Gastroesophageal sphincter (tissue), 4 donors: Measurements from ENCODE around the gene OSR1. TPM values are rescaled to one million over a fixed set of nuclear protein-coding genes. Genes with fewer than 3 reads are reported as not detected.

Experiments used
- ATAC-seq: fragments of 150-250 bp; one replicate; pipeline ENCODE4 v1.9.1; 2016; ENCODE audit warnings: mild to moderate bottlenecking, moderate library complexity
- H3K27ac ChIP-seq, 4 donors: fragments of 200-600 bp; sonication (generic) in 3 of 4; 1 replicate in 3 of 4; 2 replicates in 1 of 4; pipeline ENCODE4 v1.5.1; 2016 to 2019
- H3K27me3 ChIP-seq: fragments of 200-600 bp; sonication (generic); one replicate; pipeline ENCODE4 v1.5.1; 2019
- H3K36me3 ChIP-seq, 2 donors: fragments of 200-600 bp; sonication (generic); one replicate each; pipeline ENCODE4 v1.5.1; 2019; ENCODE audit warnings: control low read depth in 1 of 2
- H3K4me1 ChIP-seq, 3 donors: fragments of 200-600 bp; sonication (generic); 1 replicate in 2 of 3; 2 replicates in 1 of 3; pipeline ENCODE4 v1.5.1; 2016 to 2019; ENCODE audit warnings: control low read depth in 2 of 3
- H3K4me3 ChIP-seq, 2 donors: fragments of 200-600 bp; sonication (generic); one replicate each; pipeline ENCODE4 v1.5.1; 2019; ENCODE audit warnings: mild to moderate bottlenecking in 1 of 2, moderate library complexity in 1 of 2
- H3K9me3 ChIP-seq, 3 donors: fragments of 200-600 bp; sonication (generic); one replicate each; pipeline ENCODE4 v1.5.1; 2017 to 2019; ENCODE audit warnings: control low read depth in 2 of 3
- CTCF ChIP-seq, 4 experiments: fragments of 200-600 bp in 2 of 4; fragments of 450-650 bp in 2 of 4; sonication (generic) in 1 of 4; IDR thresholded peaks; one replicate each; pipeline ENCODE4 v1.5.1; 2017 to 2019; ENCODE audit warnings: antibody characterized with exemption in 4 of 4, mild to moderate bottlenecking in 2 of 4, moderate library complexity in 2 of 4
- EP300 ChIP-seq: sonication (generic); formaldehyde crosslinking; IDR thresholded peaks from one replicate; pipeline ENCODE4 v1.6.1; 2017; ENCODE audit warnings: antibody characterized with exemption, mild to moderate bottlenecking
- POLR2A ChIP-seq, 2 donors: fragments of 450-650 bp; IDR thresholded peaks; one replicate each; pipeline ENCODE4 v1.6.1; 2017; ENCODE audit warnings: antibody characterized with exemption in 2 of 2, mild to moderate bottlenecking in 2 of 2, moderate library complexity in 1 of 2
- POLR2AphosphoS5 ChIP-seq: sonication (generic); formaldehyde crosslinking; IDR thresholded peaks from one replicate; pipeline ENCODE4 v1.6.1; 2017; ENCODE audit warnings: antibody characterized with exemption
- WGBS, 2 donors: methylation state at CpG; one replicate each; pipeline ENCODE4 v1.1.5; 2018; ENCODE audit warnings: low coverage in 1 of 2; 5-methylcytosine and 5-hydroxymethylcytosine counted together
- total RNA-seq, 4 donors: library from RNA; depleted of rRNA; stranded (reverse); fragments of >200 nt; gene quantifications; one replicate each; pipeline ENCODE4 v1.1.0, GENCODE V29; 2016

Gene OSR1
- total RNA-seq, 4 donors from 2014 or later = 30.7 to 75.0 (median 50.7) TPM

GRCh38 chr2:19331450-19331849 is 27.0 kb downstream of the OSR1 start:
- no peak for ATAC-seq
- TF ChIP-seq EP300 (no peak), CTCF (IDR thresholded peaks at IDR 0.05) (no peak), POLR2AphosphoS5 (no peak), POLR2A (IDR thresholded peaks at IDR 0.05) (no peak)
- Histone ChIP-seq H3K9me3 (no peaks in the 10 kb centered on the region), H3K4me3 (no peak overlapping the region), H3K27ac (no peak overlapping the region), H3K27me3 (no peaks in the 10 kb centered on the region), H3K4me1 (no peaks in the 10 kb centered on the region), H3K36me3 (no peaks in the 10 kb centered on the region)

- no peak for ATAC-seq
- WGBS, 2 donors = 78 to 95% methylated on average over 4 to 5 of the region's 5 CpGs
Observed at GRCh38 chr2:19330436-19330835, 28.0 kb downstream of the OSR1 start.

GRCh38 chr2:19329445-19329844 is 29.0 kb downstream of the OSR1 start:
- no peaks in the 10 kb centered on the region for H3K36me3 ChIP-seq
- no peaks in the 10 kb centered on the region for H3K27me3 ChIP-seq
- no peak for ATAC-seq
- no peaks in the 10 kb centered on the region for H3K4me1 ChIP-seq
- H3K27ac ChIP-seq = no peak overlapping the region
- no peaks in the 10 kb centered on the region for H3K9me3 ChIP-seq
- 22 to 37% methylated on average over 2 of the region's 2 CpGs for WGBS, 2 donors
- no peak overlapping the region for H3K4me3 ChIP-seq
- TF ChIP-seq CTCF (IDR thresholded peaks at IDR 0.05) (no peak), EP300 (no peak), POLR2A (IDR thresholded peaks at IDR 0.05) (no peak), POLR2AphosphoS5 (no peak)

More at GRCh38 chr2:19330436-19330835, 28.0 kb downstream of the OSR1 start:
- H3K4me3 ChIP-seq = no peak overlapping the region
- no peaks in the 10 kb centered on the region for H3K27me3 ChIP-seq
- no peaks in the 10 kb centered on the region for H3K36me3 ChIP-seq
- H3K4me1 ChIP-seq = no peaks in the 10 kb centered on the region
- H3K27ac ChIP-seq = no peak overlapping the region
- H3K9me3 ChIP-seq = no peaks in the 10 kb centered on the region
- no peak for TF ChIP-seq EP300
- TF ChIP-seq POLR2AphosphoS5 = no peak
- no peak for TF ChIP-seq CTCF (IDR thresholded peaks at IDR 0.05)
- TF ChIP-seq POLR2A (IDR thresholded peaks at IDR 0.05) = no peak

GRCh38 chr2:19327496-19327895 is 30.9 kb downstream of the OSR1 start:
- H3K27me3 ChIP-seq = no peaks in the 10 kb centered on the region
- ATAC-seq = no peak
- no peaks in the 10 kb centered on the region for H3K36me3 ChIP-seq
- H3K4me3 ChIP-seq = no peak overlapping the region
- no peaks in the 10 kb centered on the region for H3K9me3 ChIP-seq
- H3K27ac ChIP-seq = no peak overlapping the region
- no peaks in the 10 kb centered on the region for H3K4me1 ChIP-seq
- TF ChIP-seq CTCF (IDR thresholded peaks at IDR 0.05) (no peak), POLR2AphosphoS5 (no peak), POLR2A (IDR thresholded peaks at IDR 0.05) (no peak), EP300 (no peak)

- H3K36me3 ChIP-seq = no peaks in the 10 kb centered on the region
- H3K27ac ChIP-seq = no peak overlapping the region
- H3K4me3 ChIP-seq = no peak overlapping the region
- H3K27me3 ChIP-seq = no peaks in the 10 kb centered on the region
- TF ChIP-seq CTCF (IDR thresholded peaks at IDR 0.05) = no peak
- TF ChIP-seq EP300 = no peak
- no peak for TF ChIP-seq POLR2AphosphoS5
- no peak for TF ChIP-seq POLR2A (IDR thresholded peaks at IDR 0.05)
- no peak for ATAC-seq
- no peaks in the 10 kb centered on the region for H3K9me3 ChIP-seq
- H3K4me1 ChIP-seq = no peaks in the 10 kb centered on the region
Observed at GRCh38 chr2:19321946-19322345, 36.5 kb downstream of the OSR1 start.
